Jurkat, Clone E6-1 (cell line): Measurements from ENCODE around the gene YARS1.

ENCODE experiments used
- DNase-seq: peaks from one replicate; pipeline ENCODE4 v3.0.0-alpha.2; 2011; ENCODE audit warnings: low read depth, low spot score
- H3K4me3 ChIP-seq: 2 replicates; pipeline ENCODE4 v1.5.1; 2011; ENCODE audit warnings: mild to moderate bottlenecking, low read length, control low read depth, moderate library complexity

The YARS1 gene

GRCh38 chr1:32728413-32729077 lies 88.6 kb downstream of the YARS1 start:
- DNase-seq, result no peak
- H3K4me3 ChIP-seq, result no peak overlapping the region

- DNase-seq, result no peak
- H3K4me3 ChIP-seq, result no peak overlapping the region
Observed at GRCh38 chr1:32727876-32728275, 89.3 kb downstream of the YARS1 start.

GRCh38 chr1:32725615-32725982 lies 91.6 kb downstream of the YARS1 start:
- no peak overlapping the region for H3K4me3 ChIP-seq
- DNase-seq, result no peak
